Nephron (organoid): ENCODE measurements around the gene PDLIM4.

Experiments used
- H3K27ac Mint-ChIP-seq, 3 experiments: 2 replicates each; pipeline ENCODE4 v1.8.0; 2020; ENCODE audit warnings: mixed read lengths in 3 of 3, mild to moderate bottlenecking in 2 of 3, moderate library complexity in 1 of 3
- H3K27me3 Mint-ChIP-seq: 2 replicates; pipeline ENCODE4 v1.8.0; 2021; ENCODE audit warnings: low read depth, mild to moderate bottlenecking, moderate library complexity, mixed read lengths
- H3K36me3 Mint-ChIP-seq: 2 replicates; pipeline ENCODE4 v1.8.0; 2020; ENCODE audit warnings: low read depth, mixed read lengths
- H3K4me1 Mint-ChIP-seq: 2 replicates; pipeline ENCODE4 v1.8.0; 2020; ENCODE audit warnings: mixed read lengths
- H3K4me3 Mint-ChIP-seq, 3 experiments: 2 replicates each; pipeline ENCODE4 v1.8.0; 2020; ENCODE audit warnings: mild to moderate bottlenecking in 3 of 3, mixed read lengths in 3 of 3, moderate library complexity in 2 of 3
- H3K9me3 Mint-ChIP-seq: 2 replicates; pipeline ENCODE4 v1.8.0; 2020; ENCODE audit warnings: mixed read lengths
- TF ChIP-seq, protein P1 (sequence below), 3 experiments: fragments of 200-600 bp; sonication (generic); IDR thresholded peaks; one replicate each; pipeline ENCODE4 v1.5.0; 2021; ENCODE audit warnings: antibody characterized with exemption in 3 of 3; ENCODE audit not compliant: unreplicated experiment in 3 of 3

The PDLIM4 gene

DNA sequence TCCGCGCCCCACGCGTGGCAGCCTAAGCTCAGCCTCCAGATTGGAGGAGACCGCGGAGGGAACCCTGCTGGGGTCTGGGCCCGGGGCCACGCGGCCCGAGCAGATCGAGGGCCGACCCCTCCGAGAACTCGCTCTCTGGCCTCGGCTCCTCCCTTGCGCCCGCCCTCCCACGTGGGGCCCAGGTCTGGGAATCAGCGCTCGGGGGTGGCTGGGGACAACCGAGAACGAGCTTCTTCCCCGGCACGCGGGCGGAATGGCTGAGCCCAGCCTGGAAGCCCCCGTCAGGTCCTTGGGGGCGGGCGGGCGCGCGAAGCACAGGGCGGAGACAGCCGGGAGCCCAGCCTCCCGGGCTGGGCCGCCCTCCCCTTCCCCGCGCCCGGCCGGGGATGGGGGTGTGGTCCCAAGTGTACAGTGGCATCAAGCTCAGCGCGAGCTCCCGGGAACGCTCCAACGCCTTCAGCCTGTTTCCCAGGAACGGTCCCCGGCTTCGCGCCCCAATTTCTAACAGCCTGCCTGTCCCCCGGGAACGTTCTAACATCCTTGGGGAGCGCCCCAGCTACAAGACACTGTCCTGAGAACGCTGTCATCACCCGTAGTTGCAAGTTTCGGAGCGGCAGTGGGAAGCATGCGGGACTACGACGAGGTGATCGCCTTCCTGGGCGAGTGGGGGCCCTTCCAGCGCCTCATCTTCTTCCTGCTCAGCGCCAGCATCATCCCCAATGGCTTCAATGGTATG lies 36.7 kb downstream of the PDLIM4 start, which contains the start of gene SLC22A4:
Gene SLC22A4, plus strand, starts transcription at position 403 of the 736 bp plus-strand sequence. Its CDS starts 223 bp downstream, at position 626.
- TF ChIP-seq, protein P1, sequence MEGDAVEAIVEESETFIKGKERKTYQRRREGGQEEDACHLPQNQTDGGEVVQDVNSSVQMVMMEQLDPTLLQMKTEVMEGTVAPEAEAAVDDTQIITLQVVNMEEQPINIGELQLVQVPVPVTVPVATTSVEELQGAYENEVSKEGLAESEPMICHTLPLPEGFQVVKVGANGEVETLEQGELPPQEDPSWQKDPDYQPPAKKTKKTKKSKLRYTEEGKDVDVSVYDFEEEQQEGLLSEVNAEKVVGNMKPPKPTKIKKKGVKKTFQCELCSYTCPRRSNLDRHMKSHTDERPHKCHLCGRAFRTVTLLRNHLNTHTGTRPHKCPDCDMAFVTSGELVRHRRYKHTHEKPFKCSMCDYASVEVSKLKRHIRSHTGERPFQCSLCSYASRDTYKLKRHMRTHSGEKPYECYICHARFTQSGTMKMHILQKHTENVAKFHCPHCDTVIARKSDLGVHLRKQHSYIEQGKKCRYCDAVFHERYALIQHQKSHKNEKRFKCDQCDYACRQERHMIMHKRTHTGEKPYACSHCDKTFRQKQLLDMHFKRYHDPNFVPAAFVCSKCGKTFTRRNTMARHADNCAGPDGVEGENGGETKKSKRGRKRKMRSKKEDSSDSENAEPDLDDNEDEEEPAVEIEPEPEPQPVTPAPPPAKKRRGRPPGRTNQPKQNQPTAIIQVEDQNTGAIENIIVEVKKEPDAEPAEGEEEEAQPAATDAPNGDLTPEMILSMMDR (IDR thresholded peaks at IDR 0.05; ENCODE audit: unreplicated experiment in 3 of 3), result no peak

DNA sequence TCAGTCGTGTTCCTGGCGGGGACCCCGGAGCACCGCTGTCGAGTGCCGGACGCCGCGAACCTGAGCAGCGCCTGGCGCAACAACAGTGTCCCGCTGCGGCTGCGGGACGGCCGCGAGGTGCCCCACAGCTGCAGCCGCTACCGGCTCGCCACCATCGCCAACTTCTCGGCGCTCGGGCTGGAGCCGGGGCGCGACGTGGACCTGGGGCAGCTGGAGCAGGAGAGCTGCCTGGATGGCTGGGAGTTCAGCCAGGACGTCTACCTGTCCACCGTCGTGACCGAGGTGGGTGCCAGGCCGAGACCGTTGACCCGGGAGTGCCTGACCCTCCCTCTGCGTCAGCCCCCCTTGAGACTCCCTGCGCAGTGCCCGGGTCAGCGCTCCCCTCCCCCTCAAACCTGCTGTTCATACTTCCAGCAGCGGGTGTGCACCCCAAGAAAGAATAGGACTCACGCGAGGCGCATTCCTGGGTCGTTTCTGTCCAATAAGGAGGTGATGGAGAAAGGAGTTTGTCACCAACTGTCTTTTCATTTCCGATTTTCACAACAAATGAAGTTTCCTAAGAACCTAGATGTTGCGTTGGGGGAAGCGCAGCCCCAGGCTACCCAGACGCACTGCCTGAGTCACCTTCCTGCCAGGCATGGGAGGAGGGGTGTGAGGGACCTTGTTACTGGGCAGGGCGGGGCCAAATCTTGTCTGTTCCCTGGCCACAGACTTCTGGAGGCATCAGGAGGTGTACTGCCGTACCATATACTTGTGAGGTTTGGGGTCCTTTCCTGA lies 37.4 kb downstream of the PDLIM4 start:
- Mint-ChIP-seq H3K9me3 (no peaks in the 10 kb centered on the region), H3K27me3 (peaks cover 16% of the 10 kb centered on the region), H3K4me3 (peak overlapping the region; percentile 95 to 96 (median 96)), H3K36me3 (no peaks in the 10 kb centered on the region), H3K27ac (peak overlapping the region; percentile 97 to 99 (median 99)), H3K4me1 (peaks cover 26% of the 10 kb centered on the region)
- TF ChIP-seq, protein P1 (IDR thresholded peaks at IDR 0.05; ENCODE audit: unreplicated experiment in 3 of 3), result no peak

More for the DNA sequence above, 36.7 kb downstream of the PDLIM4 start, which contains the start of gene SLC22A4:
- H3K4me1 Mint-ChIP-seq, result peaks cover 29% of the 10 kb centered on the region
- no peaks in the 10 kb centered on the region for H3K36me3 Mint-ChIP-seq
- H3K27me3 Mint-ChIP-seq, result peaks cover 16% of the 10 kb centered on the region
- H3K27ac Mint-ChIP-seq, result peak within 1 kb of the TSS; percentile 97 to 99 (median 99)
- H3K9me3 Mint-ChIP-seq, result no peaks in the 10 kb centered on the region
- H3K4me3 Mint-ChIP-seq, result peak within 1 kb of the TSS; percentile 95 to 96 (median 96)

DNA sequence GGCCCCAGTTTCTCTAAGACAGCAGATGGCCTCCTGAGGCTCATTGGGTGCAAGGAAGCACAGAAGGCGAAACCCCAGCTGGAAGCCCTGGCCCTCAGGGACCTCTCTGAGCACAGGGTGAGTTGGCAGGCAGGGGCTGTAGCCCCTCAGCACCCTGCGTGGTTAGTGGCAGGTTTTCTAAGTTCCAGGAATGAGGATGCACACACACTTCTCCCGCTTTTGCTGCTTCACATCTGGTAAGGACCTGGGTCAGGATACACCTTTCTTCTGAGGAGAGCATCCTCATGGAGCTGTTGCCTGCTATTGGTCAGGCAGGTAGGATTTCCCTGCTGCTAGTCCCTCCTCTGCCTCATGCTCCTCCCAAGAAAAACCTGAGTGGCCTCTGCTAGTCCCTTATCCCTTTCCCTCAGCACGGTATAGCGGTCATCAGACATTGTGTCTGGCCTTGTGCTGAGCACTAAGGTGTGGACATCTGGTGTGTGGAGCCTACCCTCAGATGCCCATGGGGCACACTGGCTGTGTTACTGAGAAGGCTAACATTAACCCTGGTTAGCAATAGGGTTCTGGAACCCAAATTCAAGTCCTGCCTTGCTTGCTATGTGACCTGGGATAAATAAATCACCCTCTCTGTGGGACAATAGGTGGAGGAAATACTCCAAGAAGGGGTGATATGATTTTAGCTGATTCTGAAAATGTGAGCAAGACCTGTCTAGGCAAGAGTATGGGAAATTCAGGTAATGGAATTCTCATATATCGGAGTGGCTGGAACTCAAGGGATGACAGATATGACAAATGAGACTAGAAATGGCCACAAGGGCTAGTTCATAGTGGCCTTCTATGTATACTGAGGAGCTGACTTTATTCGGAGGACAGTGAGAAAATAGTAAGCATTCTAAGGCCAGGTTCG lies 38.3 kb downstream of the PDLIM4 start:
- no peaks in the 10 kb centered on the region for H3K36me3 Mint-ChIP-seq
- H3K4me1 Mint-ChIP-seq, result peaks cover 26% of the 10 kb centered on the region
- TF ChIP-seq, protein P1 (IDR thresholded peaks at IDR 0.05; ENCODE audit: unreplicated experiment in 3 of 3), result no peak
- H3K9me3 Mint-ChIP-seq, result no peaks in the 10 kb centered on the region
- H3K4me3 Mint-ChIP-seq, result peak overlapping the region; percentile 87 to 96 (median 95)
- H3K27me3 Mint-ChIP-seq, result peaks cover 16% of the 10 kb centered on the region
- H3K27ac Mint-ChIP-seq, result peak overlapping the region; percentile 49 to 97 (median 70)

DNA sequence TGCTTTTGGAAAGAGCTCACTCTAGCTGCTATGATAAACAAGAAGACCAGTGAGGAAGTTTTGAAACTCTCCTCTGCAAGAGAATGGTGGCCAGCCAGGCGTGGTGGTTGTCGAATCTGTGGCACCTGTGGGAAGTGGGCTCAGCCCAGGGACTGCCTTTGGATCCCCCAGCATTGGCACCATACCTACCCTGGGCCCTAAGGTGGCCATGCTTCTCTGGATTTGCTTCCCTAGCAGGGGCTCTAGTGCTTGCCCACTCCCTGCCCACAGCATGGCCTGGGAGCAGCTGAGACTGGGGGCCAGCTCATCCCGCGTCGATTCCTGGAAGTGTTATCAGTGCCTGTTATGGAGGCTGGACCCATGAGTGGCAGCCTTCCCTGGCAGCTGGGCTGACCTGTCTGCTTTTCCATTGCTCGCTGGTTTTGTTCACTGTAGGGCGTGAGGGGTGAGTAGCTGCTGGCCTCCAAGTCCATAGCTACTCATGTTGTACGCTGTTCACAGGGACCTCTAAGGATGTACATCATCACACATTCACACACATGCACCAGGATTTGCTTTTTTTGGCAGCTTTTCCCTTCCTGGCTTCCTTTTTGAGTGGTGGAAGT lies 39.0 kb downstream of the PDLIM4 start:
- H3K27me3 Mint-ChIP-seq, result peaks cover 16% of the 10 kb centered on the region
- peaks cover 26% of the 10 kb centered on the region for H3K4me1 Mint-ChIP-seq
- peak overlapping the region; percentile 54 to 84 (median 76) for H3K4me3 Mint-ChIP-seq
- TF ChIP-seq, protein P1 (IDR thresholded peaks at IDR 0.05; ENCODE audit: unreplicated experiment in 3 of 3), result no peak
- H3K9me3 Mint-ChIP-seq, result no peaks in the 10 kb centered on the region
- H3K27ac Mint-ChIP-seq, result peak overlapping the region in 2 of 3 experiments; percentile 25 to 32
- H3K36me3 Mint-ChIP-seq, result no peaks in the 10 kb centered on the region

DNA sequence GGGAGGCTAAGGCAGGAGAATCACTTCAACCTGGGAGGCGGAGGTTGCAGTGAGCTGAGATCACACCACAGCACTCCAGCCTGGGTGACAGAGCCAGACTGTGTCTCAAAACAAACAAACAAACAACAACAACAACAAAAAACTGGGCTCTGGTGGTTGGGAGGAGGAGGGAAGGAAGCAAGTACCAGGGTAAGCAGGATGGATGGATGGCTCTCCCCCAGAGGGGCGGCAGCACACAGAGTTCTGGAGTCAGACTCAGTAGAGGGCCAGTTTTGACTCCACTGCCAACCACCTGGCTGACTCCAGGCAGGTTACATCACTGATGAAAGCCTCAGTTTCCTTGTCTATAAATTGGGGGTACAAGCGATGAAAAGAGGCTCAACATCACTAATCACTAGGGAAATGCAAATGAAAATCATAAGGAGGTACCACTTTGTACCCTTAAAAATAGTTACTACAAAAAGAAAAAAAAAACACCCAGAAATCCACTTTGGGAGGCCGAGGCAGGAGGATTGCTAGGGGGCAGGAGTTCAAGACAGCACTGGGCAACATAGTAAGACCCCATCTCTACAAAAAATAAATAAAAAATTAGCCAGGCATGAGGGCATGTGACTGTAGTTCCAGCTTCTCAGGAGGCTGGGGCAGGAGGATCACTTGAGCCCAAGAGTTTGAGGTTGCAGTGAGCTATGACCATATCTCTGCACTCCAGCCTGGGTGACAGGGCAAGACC lies 39.9 kb downstream of the PDLIM4 start:
- TF ChIP-seq, protein P1 (IDR thresholded peaks at IDR 0.05; ENCODE audit: unreplicated experiment in 3 of 3), result no peak
- Mint-ChIP-seq H3K9me3 (no peaks in the 10 kb centered on the region), H3K27me3 (peaks cover 16% of the 10 kb centered on the region), H3K4me1 (peaks cover 26% of the 10 kb centered on the region), H3K36me3 (no peaks in the 10 kb centered on the region), H3K27ac (no peak overlapping the region), H3K4me3 (no peak overlapping the region)
